Lung (tissue), 12 donors: ENCODE data around the gene LTBP1. TPM values are rescaled to one million over a fixed set of nuclear protein-coding genes. Genes with fewer than 3 reads are reported as not detected.

Source experiments
- ATAC-seq: fragments of 200-7000 bp; cut with Tn5 transposase; one replicate; pipeline ENCODE4 v1.9.1; 2020; ENCODE audit warnings: moderate number of reproducible peaks; ENCODE audit not compliant: insufficient read depth, low FRiP score
- DNase-seq, 3 donors: peaks; one replicate each; pipeline ENCODE4 v3.0.0-alpha.2; 2013 to 2017
- H3K27ac ChIP-seq, 2 donors: one replicate each; pipeline ENCODE4 v1.5.1; 2013; ENCODE audit warnings: mild to moderate bottlenecking in 2 of 2, moderate library complexity in 2 of 2, control low read depth in 1 of 2, inconsistent platforms in 1 of 2, low read depth in 1 of 2, low read length in 1 of 2
- H3K27me3 ChIP-seq, 3 donors: one replicate each; pipeline ENCODE4 v1.5.1; 2013; ENCODE audit warnings: low read length in 2 of 3; ENCODE audit not compliant: control insufficient read depth in 3 of 3, insufficient read depth in 3 of 3
- H3K36me3 ChIP-seq, 4 donors: one replicate each; pipeline ENCODE4 v1.5.1; 2013; ENCODE audit warnings: low read length in 4 of 4, mild to moderate bottlenecking in 1 of 4, moderate library complexity in 1 of 4; ENCODE audit not compliant: control insufficient read depth in 4 of 4, insufficient read depth in 4 of 4
- H3K4me1 ChIP-seq, 5 donors: one replicate each; pipeline ENCODE4 v1.5.1; 2013; ENCODE audit warnings: low read length in 5 of 5, mild to moderate bottlenecking in 2 of 5, moderate library complexity in 1 of 5; ENCODE audit not compliant: control insufficient read depth in 5 of 5, insufficient read depth in 5 of 5
- H3K4me3 ChIP-seq: one replicate; pipeline ENCODE4 v1.5.1; 2013; ENCODE audit warnings: mild to moderate bottlenecking, control low read depth, moderate library complexity
- H3K9ac ChIP-seq, 2 donors: one replicate each; pipeline ENCODE4 v1.5.1; 2013; ENCODE audit warnings: low read length in 2 of 2, control low read depth in 1 of 2; ENCODE audit not compliant: insufficient read depth in 1 of 2
- H3K9me3 ChIP-seq, 4 donors: one replicate each; pipeline ENCODE4 v1.5.1; 2013; ENCODE audit warnings: low read length in 3 of 4, mild to moderate bottlenecking in 1 of 4, moderate library complexity in 1 of 4; ENCODE audit not compliant: control insufficient read depth in 4 of 4, insufficient read depth in 3 of 4
- CTCF ChIP-seq: IDR thresholded peaks from 2 replicates; pipeline ENCODE4 v1.5.1; 2012; ENCODE audit warnings: mild to moderate bottlenecking; ENCODE audit errors: control extremely low read depth, extremely low read depth
- WGBS, 2 donors: extraction: QIAGEN DNeasy Blood & Tissue Kit; methylation state at CpG; one replicate each; pipeline ENCODE4 v1.1.7; 2013; 5-methylcytosine and 5-hydroxymethylcytosine counted together
- polyA plus RNA-seq, 2 donors: library from polyadenylated mRNA; stranded (reverse); fragments of 200-250 nt; gene quantifications; one replicate each; pipeline ENCODE4 v1.2.1, GENCODE V29; 2013
- total RNA-seq, 2 donors: library from RNA; depleted of rRNA in 1 of 2; stranded (reverse); fragments of >200 nt in 1 of 2; gene quantifications; one replicate each; pipeline ENCODE4 v1.2.1, GENCODE V29; 2014 to 2021
- donor health status: control.
- donor health status: control.
- donor health status: Bipolar disorder and iron deficiency.
- donor health status: healthy.
- donor health status: DM: yes; HTN: yes; CAD: no.

Gene LTBP1
- total and polyA plus RNA-seq, 4 donors = 8.8 to 57.4 (median 28.6) TPM

- Histone ChIP-seq H3K36me3 (no peaks in the 10 kb centered on the region), H3K9ac (no peak overlapping the region), H3K4me3 (no peak overlapping the region), H3K27me3 (no peaks in the 10 kb centered on the region), H3K9me3 (no peaks in the 10 kb centered on the region), H3K27ac (no peak overlapping the region), H3K4me1 (no peaks in the 10 kb centered on the region)
- TF ChIP-seq CTCF = no peak
- 71 to 84% methylated on average over 2 of the region's 2 CpGs for WGBS, 2 donors
- ATAC-seq (no peak), DNase-seq (no peak)
These were observed 459.9 kb downstream of the LTBP1 start for GRCh38 chr2:33406622-33407021.

GRCh38 chr2:33408109-33408508 is 461.4 kb downstream of the LTBP1 start:
- peaks cover 0 to 4% (median 0%) of the 10 kb centered on the region in 5 donors for H3K4me1 ChIP-seq
- TF ChIP-seq CTCF = no peak
- DNase-seq = no peak
- 92 to 97% methylated on average over 2 of the region's 2 CpGs for WGBS, 2 donors
- H3K9me3 ChIP-seq = no peaks in the 10 kb centered on the region
- ATAC-seq = no peak
- H3K27me3 ChIP-seq = no peaks in the 10 kb centered on the region
- H3K36me3 ChIP-seq = no peaks in the 10 kb centered on the region
- no peak overlapping the region for H3K27ac ChIP-seq
- H3K4me3 ChIP-seq = no peak overlapping the region
- H3K9ac ChIP-seq = no peak overlapping the region

- ATAC-seq (no peak), DNase-seq (no peak)
- Histone ChIP-seq H3K27ac (no peak overlapping the region), H3K4me1 (peaks cover 0 to 4% (median 0%) of the 10 kb centered on the region in 5 donors), H3K9me3 (no peaks in the 10 kb centered on the region), H3K36me3 (no peaks in the 10 kb centered on the region), H3K4me3 (no peak overlapping the region), H3K27me3 (no peaks in the 10 kb centered on the region), H3K9ac (no peak overlapping the region)
- no peak for TF ChIP-seq CTCF
- 94 to 95% methylated on average over 1 of the region's 1 CpG for WGBS, 2 donors
These were observed 462.7 kb downstream of the LTBP1 start for GRCh38 chr2:33409417-33409955.

- H3K4me3 ChIP-seq = no peak overlapping the region
- no peaks in the 10 kb centered on the region for H3K27me3 ChIP-seq
- no peaks in the 10 kb centered on the region for H3K36me3 ChIP-seq
- no peak overlapping the region for H3K27ac ChIP-seq
- H3K9me3 ChIP-seq = no peaks in the 10 kb centered on the region
- WGBS, 2 donors = 43 to 66% methylated on average over 3 of the region's 3 CpGs
- ATAC-seq (no peak), DNase-seq (peak; percentile 12 to 26 (median 18))
- no peak for TF ChIP-seq CTCF
- H3K9ac ChIP-seq = no peak overlapping the region
- peaks cover 0 to 4% (median 0%) of the 10 kb centered on the region in 5 donors for H3K4me1 ChIP-seq
These were observed 465.0 kb downstream of the LTBP1 start for GRCh38 chr2:33411765-33412164.
